ENCODE measurements around the gene DDAH2. TPM values are rescaled to one million over a fixed set of nuclear protein-coding genes. Genes with fewer than 3 reads are reported as not detected.

Gene DDAH2
- total RNA-seq, 1 donor from 2014 or later, result 72.4 TPM

DNA sequence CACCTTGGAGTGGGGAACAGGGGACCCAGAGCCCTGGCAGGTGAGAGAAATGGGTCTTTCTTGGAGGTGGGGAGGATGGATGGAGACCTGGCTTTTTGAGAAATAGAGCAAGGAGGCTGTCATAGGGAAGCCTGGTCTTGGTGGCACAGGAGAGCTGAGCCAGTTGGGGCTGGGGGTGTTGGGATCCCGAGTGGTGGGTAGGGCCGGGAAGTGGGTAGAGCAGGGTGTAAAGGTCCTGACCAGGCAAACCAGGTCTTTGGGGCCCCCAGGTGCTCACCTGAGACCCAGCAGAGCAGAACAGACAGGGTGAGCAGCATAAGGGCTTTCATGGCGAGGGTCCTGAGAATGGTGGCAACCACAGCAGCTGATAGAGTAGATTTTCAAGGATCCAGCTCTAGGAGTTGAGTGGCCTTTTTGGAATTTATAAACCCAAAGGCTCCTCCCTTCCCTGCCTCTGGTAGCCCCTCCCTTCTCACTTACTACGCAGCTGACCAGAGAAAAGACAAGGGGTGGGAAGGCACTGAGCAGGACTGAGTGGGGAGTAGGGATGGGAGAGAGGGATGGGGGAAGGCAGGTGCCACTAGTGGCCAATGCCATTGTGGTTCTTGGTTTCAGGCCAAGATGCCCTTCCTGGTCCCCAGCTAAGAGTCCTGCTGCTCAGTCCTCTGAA lies 7.6 kb downstream of the DDAH2 start, which contains the start of gene LY6G6C:
TSS of gene LY6G6C (minus strand) at position 396 of the 670 bp plus-strand sequence. CDS start at position 329, 67 bp downstream.
- H3K79me2 ChIP-seq (ENCODE audit: insufficient read depth, low read length), result no peaks in the 10 kb centered on the region
- no peak for TF ChIP-seq EZH2 (IDR thresholded peaks at IDR 0.05; ENCODE audit: insufficient read depth, low read length)
- TF ChIP-seq, protein P1, sequence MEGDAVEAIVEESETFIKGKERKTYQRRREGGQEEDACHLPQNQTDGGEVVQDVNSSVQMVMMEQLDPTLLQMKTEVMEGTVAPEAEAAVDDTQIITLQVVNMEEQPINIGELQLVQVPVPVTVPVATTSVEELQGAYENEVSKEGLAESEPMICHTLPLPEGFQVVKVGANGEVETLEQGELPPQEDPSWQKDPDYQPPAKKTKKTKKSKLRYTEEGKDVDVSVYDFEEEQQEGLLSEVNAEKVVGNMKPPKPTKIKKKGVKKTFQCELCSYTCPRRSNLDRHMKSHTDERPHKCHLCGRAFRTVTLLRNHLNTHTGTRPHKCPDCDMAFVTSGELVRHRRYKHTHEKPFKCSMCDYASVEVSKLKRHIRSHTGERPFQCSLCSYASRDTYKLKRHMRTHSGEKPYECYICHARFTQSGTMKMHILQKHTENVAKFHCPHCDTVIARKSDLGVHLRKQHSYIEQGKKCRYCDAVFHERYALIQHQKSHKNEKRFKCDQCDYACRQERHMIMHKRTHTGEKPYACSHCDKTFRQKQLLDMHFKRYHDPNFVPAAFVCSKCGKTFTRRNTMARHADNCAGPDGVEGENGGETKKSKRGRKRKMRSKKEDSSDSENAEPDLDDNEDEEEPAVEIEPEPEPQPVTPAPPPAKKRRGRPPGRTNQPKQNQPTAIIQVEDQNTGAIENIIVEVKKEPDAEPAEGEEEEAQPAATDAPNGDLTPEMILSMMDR (IDR thresholded peaks at IDR 0.05; ENCODE audit: insufficient read depth, low read depth, low read length), result no peak
- no peak within 1 kb of the TSS for H2AFZ ChIP-seq (ENCODE audit: low read depth, low read length)
- no peaks in the 10 kb centered on the region for H3K4me1 ChIP-seq (ENCODE audit: insufficient read depth, low read length)
- H3K36me3 ChIP-seq (ENCODE audit: insufficient read depth, low read length), result peaks cover 5% of the 10 kb centered on the region
- DNase-seq (ENCODE audit: low read depth) (no peak), FAIRE-seq (no peak)
- Mint-ChIP-seq H3K4me1 (ENCODE audit: low read depth, unreplicated experiment) (peaks cover 4% of the 10 kb centered on the region), H3K9me3 (ENCODE audit: unreplicated experiment) (peaks cover 7% of the 10 kb centered on the region), H3K36me3 (ENCODE audit: low read depth, unreplicated experiment) (peaks cover 17% of the 10 kb centered on the region), H3K4me3 (ENCODE audit: unreplicated experiment) (no peak within 1 kb of the TSS), H3K27me3 (ENCODE audit: low read depth, unreplicated experiment) (peaks cover 19% of the 10 kb centered on the region), H3K27ac (ENCODE audit: unreplicated experiment) (no peak within 1 kb of the TSS)
- no peaks in the 10 kb centered on the region for H4K20me1 ChIP-seq (ENCODE audit: insufficient read depth, low read length)
- H3K9ac ChIP-seq (ENCODE audit: low read length), result no peak within 1 kb of the TSS
- no peaks in the 10 kb centered on the region for H3K9me3 ChIP-seq (ENCODE audit: insufficient read depth, low read depth, low read length)
- no peaks in the 10 kb centered on the region for H3K27me3 ChIP-seq (ENCODE audit: insufficient read depth, low read length)
- no peak within 1 kb of the TSS for H3K4me3 ChIP-seq (ENCODE audit: insufficient read depth, low read depth, low read length)
- no peak within 1 kb of the TSS for H3K27ac ChIP-seq (ENCODE audit: low read depth, low read length)
- no peak within 1 kb of the TSS for H3K4me2 ChIP-seq (ENCODE audit: low read length)

DNA sequence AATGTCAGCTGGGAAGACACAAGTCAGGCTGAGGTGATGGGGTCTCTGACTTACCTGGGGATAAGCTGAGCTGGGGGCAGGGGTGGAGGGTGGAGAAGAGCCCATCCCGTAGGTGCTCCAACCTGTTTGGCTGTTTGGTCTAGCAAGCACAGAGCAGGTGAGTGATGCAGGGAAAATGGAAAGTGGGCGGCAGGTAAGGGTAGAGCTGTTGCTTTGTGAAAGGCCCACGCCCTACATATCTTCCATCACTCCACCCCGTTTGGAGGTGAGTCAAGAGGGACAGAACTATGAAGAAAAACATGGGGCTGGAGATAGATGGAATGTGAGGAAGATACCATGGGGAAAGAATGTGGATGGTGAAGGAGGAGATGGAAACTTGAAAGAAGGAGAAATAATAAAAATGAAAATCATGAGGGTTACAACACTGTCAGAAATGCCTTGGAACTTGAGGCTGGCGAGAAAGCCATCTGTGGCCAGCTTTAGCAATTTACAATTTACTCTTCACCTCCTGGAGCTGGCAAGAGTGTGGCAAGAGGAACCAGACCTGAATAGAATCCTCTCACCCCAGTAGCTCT lies 8.8 kb downstream of the DDAH2 start:
- FAIRE-seq (no peak), DNase-seq (ENCODE audit: low read depth) (no peak)
- no peak for TF ChIP-seq EZH2 (IDR thresholded peaks at IDR 0.05; ENCODE audit: insufficient read depth, low read length)
- TF ChIP-seq, protein P1 (IDR thresholded peaks at IDR 0.05; ENCODE audit: insufficient read depth, low read depth, low read length), result no peak
- Histone ChIP-seq H3K27me3 (ENCODE audit: insufficient read depth, low read length) (no peaks in the 10 kb centered on the region), H3K27ac (ENCODE audit: low read depth, low read length) (no peak overlapping the region), H3K4me2 (ENCODE audit: low read length) (no peak overlapping the region), H3K9ac (ENCODE audit: low read length) (no peak overlapping the region), H4K20me1 (ENCODE audit: insufficient read depth, low read length) (no peaks in the 10 kb centered on the region), H3K4me3 (ENCODE audit: insufficient read depth, low read depth, low read length) (no peak overlapping the region), H3K9me3 (ENCODE audit: insufficient read depth, low read depth, low read length) (no peaks in the 10 kb centered on the region), H3K79me2 (ENCODE audit: insufficient read depth, low read length) (no peaks in the 10 kb centered on the region), H3K4me1 (ENCODE audit: insufficient read depth, low read length) (no peaks in the 10 kb centered on the region), H2AFZ (ENCODE audit: low read depth, low read length) (no peak overlapping the region), H3K36me3 (ENCODE audit: insufficient read depth, low read length) (no peaks in the 10 kb centered on the region)
- Mint-ChIP-seq H3K36me3 (ENCODE audit: low read depth, unreplicated experiment) (peaks cover 12% of the 10 kb centered on the region), H3K27ac (ENCODE audit: unreplicated experiment) (no peak overlapping the region), H3K27me3 (ENCODE audit: low read depth, unreplicated experiment) (peaks cover 19% of the 10 kb centered on the region), H3K9me3 (ENCODE audit: unreplicated experiment) (peaks cover 7% of the 10 kb centered on the region), H3K4me1 (ENCODE audit: low read depth, unreplicated experiment) (peaks cover 4% of the 10 kb centered on the region), H3K4me3 (ENCODE audit: unreplicated experiment) (no peak overlapping the region)

DNA sequence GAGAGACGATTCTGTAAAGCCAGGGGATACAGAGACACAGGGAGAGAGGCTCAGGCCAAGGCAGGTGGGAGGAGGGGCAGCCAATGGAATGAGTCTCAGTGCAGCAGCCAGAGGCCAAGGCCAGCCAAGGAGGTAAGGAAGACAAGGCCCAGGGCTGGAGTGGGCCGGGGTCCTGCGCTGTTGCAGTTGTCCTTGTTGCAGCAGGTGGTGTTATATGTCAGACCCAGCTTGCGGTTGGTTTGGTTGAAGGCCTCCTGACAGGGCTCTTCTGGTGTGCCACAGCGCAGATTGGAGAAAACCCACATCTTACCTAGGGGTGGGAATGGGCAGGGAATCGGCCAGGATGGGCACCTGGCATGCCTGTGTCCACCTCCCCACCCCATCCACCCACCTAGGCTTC lies 10.1 kb downstream of the DDAH2 start:
- no peak overlapping the region for H3K4me2 ChIP-seq (ENCODE audit: low read length)

More for the DNA sequence above, 10.1 kb downstream of the DDAH2 start:
- Histone ChIP-seq H3K9me3 (ENCODE audit: insufficient read depth, low read depth, low read length) (no peaks in the 10 kb centered on the region), H3K79me2 (ENCODE audit: insufficient read depth, low read length) (no peaks in the 10 kb centered on the region), H4K20me1 (ENCODE audit: insufficient read depth, low read length) (no peaks in the 10 kb centered on the region), H3K9ac (ENCODE audit: low read length) (no peak overlapping the region), H3K27me3 (ENCODE audit: insufficient read depth, low read length) (no peaks in the 10 kb centered on the region), H2AFZ (ENCODE audit: low read depth, low read length) (no peak overlapping the region), H3K4me1 (ENCODE audit: insufficient read depth, low read length) (no peaks in the 10 kb centered on the region), H3K36me3 (ENCODE audit: insufficient read depth, low read length) (no peaks in the 10 kb centered on the region), H3K27ac (ENCODE audit: low read depth, low read length) (no peak overlapping the region), H3K4me3 (ENCODE audit: insufficient read depth, low read depth, low read length) (no peak overlapping the region)
- H3K4me1 Mint-ChIP-seq (ENCODE audit: low read depth, unreplicated experiment), result peaks cover 8% of the 10 kb centered on the region
- FAIRE-seq, result no peak
- H3K9me3 Mint-ChIP-seq (ENCODE audit: unreplicated experiment), result peaks cover 7% of the 10 kb centered on the region
- TF ChIP-seq, protein P1 (IDR thresholded peaks at IDR 0.05; ENCODE audit: insufficient read depth, low read depth, low read length), result no peak
- no peak for TF ChIP-seq EZH2 (IDR thresholded peaks at IDR 0.05; ENCODE audit: insufficient read depth, low read length)
- peak overlapping the region; percentile 57 for H3K4me3 Mint-ChIP-seq (ENCODE audit: unreplicated experiment)
- no peak overlapping the region for H3K27ac Mint-ChIP-seq (ENCODE audit: unreplicated experiment)
- DNase-seq (ENCODE audit: low read depth), result no peak
- peaks cover 19% of the 10 kb centered on the region for H3K27me3 Mint-ChIP-seq (ENCODE audit: low read depth, unreplicated experiment)
- peaks cover 3% of the 10 kb centered on the region for H3K36me3 Mint-ChIP-seq (ENCODE audit: low read depth, unreplicated experiment)
